Hepatocyte (in vitro differentiated cells): ENCODE results near the gene FRMD3. TPM values are rescaled to one million over a fixed set of nuclear protein-coding genes. Genes with fewer than 3 reads are reported as not detected.

Source experiments
- DNase-seq: peaks from one replicate; pipeline ENCODE4 v3.0.0-alpha.2; 2016; ENCODE audit warnings: low spot score
- H2AFZ ChIP-seq: fragments of 200-600 bp; sonication (generic); 2 replicates; pipeline ENCODE4 v1.6.0; 2016; ENCODE audit warnings: antibody characterized with exemption, mild to moderate bottlenecking
- H3K27ac ChIP-seq: fragments of 200-600 bp; sonication (generic); 2 replicates; pipeline ENCODE4 v1.5.1; 2016; ENCODE audit warnings: mild to moderate bottlenecking
- H3K27me3 ChIP-seq: fragments of 200-600 bp; sonication (generic); 2 replicates; pipeline ENCODE4 v1.6.1; 2016
- H3K36me3 ChIP-seq: fragments of 200-600 bp; sonication (generic); replicated peaks from 2 replicates; pipeline ENCODE4 v1.5.1; 2016; ENCODE audit warnings: low read depth; ENCODE audit not compliant: insufficient read depth
- H3K4me1 ChIP-seq: fragments of 200-600 bp; sonication (generic); 2 replicates; pipeline ENCODE4 v1.5.1; 2016; ENCODE audit warnings: mild to moderate bottlenecking, moderate library complexity; ENCODE audit not compliant: insufficient read depth
- H3K4me2 ChIP-seq: fragments of 200-600 bp; sonication (generic); 2 replicates; pipeline ENCODE4 v1.6.0; 2016
- H3K4me3 ChIP-seq: fragments of 200-600 bp; sonication (generic); 2 replicates; pipeline ENCODE4 v1.5.1; 2016; ENCODE audit warnings: mild to moderate bottlenecking
- H3K79me2 ChIP-seq: fragments of 200-600 bp; sonication (generic); 2 replicates; pipeline ENCODE4 v1.6.0; 2017; ENCODE audit warnings: mild to moderate bottlenecking
- H3K9me2 ChIP-seq: fragments of 200-600 bp; sonication (generic); replicated peaks from 2 replicates; pipeline ENCODE4 v1.6.0; 2017; ENCODE audit warnings: mild to moderate bottlenecking; ENCODE audit not compliant: insufficient read depth
- H3K9me3 ChIP-seq: fragments of 200-600 bp; sonication (generic); 2 replicates; pipeline ENCODE4 v1.5.1; 2016; ENCODE audit warnings: low read depth, mild to moderate bottlenecking
- H4K20me1 ChIP-seq: fragments of 200-600 bp; sonication (generic); 2 replicates; pipeline ENCODE4 v1.6.0; 2016; ENCODE audit warnings: mild to moderate bottlenecking; ENCODE audit not compliant: insufficient read depth, poor library complexity, severe bottlenecking
- CTCF ChIP-seq: fragments of 200-600 bp; sonication (generic); IDR thresholded peaks from 2 replicates; pipeline ENCODE4 v1.5.1; 2016; ENCODE audit warnings: antibody characterized with exemption, mild to moderate bottlenecking; ENCODE audit not compliant: poor library complexity
- EZH2 ChIP-seq: fragments of 200-600 bp; sonication (generic); IDR thresholded peaks from 2 replicates; pipeline ENCODE4 v1.6.1; 2016; ENCODE audit warnings: antibody characterized with exemption, mild to moderate bottlenecking, borderline replicate concordance
- EZH2phosphoT487 ChIP-seq: fragments of 200-600 bp; sonication (generic); IDR thresholded peaks from one replicate; pipeline ENCODE4 v1.6.1; 2018; ENCODE audit warnings: antibody characterized with exemption, mild to moderate bottlenecking, low read depth, moderate library complexity; ENCODE audit not compliant: unreplicated experiment, severe bottlenecking
- WGBS: methylation state at CpG from one replicate; pipeline ENCODE4 v1.1.6; 2016; ENCODE audit warnings: low lambda C conversion rate; ENCODE audit errors: missing lambda C conversion rate; 5-methylcytosine and 5-hydroxymethylcytosine counted together
- polyA plus RNA-seq: library from polyadenylated mRNA; unstranded; fragments of >200 nt; fragmentation: Nextera tagmentation; extraction: Ambion mirVana; gene quantifications from 2 replicates; pipeline ENCODE4 v1.2.1, GENCODE V29; 2016
- total RNA-seq: library from RNA; depleted of rRNA; stranded (reverse); fragments of >200 nt; gene quantifications from 2 replicates; pipeline ENCODE4 v1.2.3, GENCODE V29; 2014

FRMD3 gene
- total and polyA plus RNA-seq, 2 experiments from 2014 or later: 3.9 to 7.0 TPM

GRCh38 chr9:83219924-83220438 lies 318.2 kb downstream of the FRMD3 start:
- no peaks in the 10 kb centered on the region for H3K9me3 ChIP-seq
- no peak for TF ChIP-seq EZH2
- peak; percentile 39 for DNase-seq
- H2AFZ ChIP-seq: peak overlapping the region; percentile 79
- peak overlapping the region; percentile 72 for H3K27ac ChIP-seq
- peak overlapping the region; percentile 76 for H3K4me3 ChIP-seq
- no peaks in the 10 kb centered on the region for H3K79me2 ChIP-seq
- WGBS: 29% methylated on average over 12 of the region's 12 CpGs
- H3K27me3 ChIP-seq: no peaks in the 10 kb centered on the region
- H4K20me1 ChIP-seq: no peaks in the 10 kb centered on the region
- H3K36me3 ChIP-seq: no peaks in the 10 kb centered on the region
- peak overlapping the region; percentile 83 for H3K4me2 ChIP-seq
- peaks cover 14% of the 10 kb centered on the region for H3K4me1 ChIP-seq
- no peaks in the 10 kb centered on the region for H3K9me2 ChIP-seq

- peak; percentile 91 for DNase-seq
- Histone ChIP-seq H3K27ac (peak overlapping the region; percentile 72), H4K20me1 (no peaks in the 10 kb centered on the region), H3K79me2 (no peaks in the 10 kb centered on the region), H2AFZ (peak overlapping the region; percentile 79), H3K4me1 (peaks cover 14% of the 10 kb centered on the region), H3K27me3 (no peaks in the 10 kb centered on the region), H3K9me3 (no peaks in the 10 kb centered on the region), H3K4me2 (peak overlapping the region; percentile 83), H3K9me2 (no peaks in the 10 kb centered on the region), H3K4me3 (peak overlapping the region; percentile 76), H3K36me3 (no peaks in the 10 kb centered on the region)
- 2% methylated on average over 40 of the region's 40 CpGs for WGBS
- TF ChIP-seq CTCF (peak; percentile 70), EZH2 (no peak)
These were observed 318.9 kb downstream of the FRMD3 start for GRCh38 chr9:83219154-83219923.

- 75% methylated on average over 11 of the region's 11 CpGs for WGBS
- H4K20me1 ChIP-seq: no peaks in the 10 kb centered on the region
- no peaks in the 10 kb centered on the region for H3K27me3 ChIP-seq
- peak overlapping the region; percentile 83 for H3K4me2 ChIP-seq
- H3K4me3 ChIP-seq: peak overlapping the region; percentile 76
- peak overlapping the region; percentile 79 for H2AFZ ChIP-seq
- DNase-seq: no peak
- no peak overlapping the region for H3K27ac ChIP-seq
- H3K36me3 ChIP-seq: no peaks in the 10 kb centered on the region
- H3K79me2 ChIP-seq: no peaks in the 10 kb centered on the region
- H3K9me2 ChIP-seq: no peaks in the 10 kb centered on the region
- TF ChIP-seq EZH2: no peak
- no peak for TF ChIP-seq EZH2phosphoT487
- TF ChIP-seq CTCF: no peak
- no peaks in the 10 kb centered on the region for H3K9me3 ChIP-seq
- H3K4me1 ChIP-seq: peaks cover 14% of the 10 kb centered on the region
These were observed 319.6 kb downstream of the FRMD3 start for GRCh38 chr9:83218411-83219090.

GRCh38 chr9:83209188-83209731 lies 328.9 kb downstream of the FRMD3 start:
- no peaks in the 10 kb centered on the region for H3K36me3 ChIP-seq
- no peaks in the 10 kb centered on the region for H3K27me3 ChIP-seq
- no peaks in the 10 kb centered on the region for H3K9me3 ChIP-seq
- H3K4me2 ChIP-seq: no peak overlapping the region
- H3K9me2 ChIP-seq: no peaks in the 10 kb centered on the region
- no peak overlapping the region for H3K4me3 ChIP-seq
- WGBS: 97% methylated on average over 3 of the region's 3 CpGs
- DNase-seq: no peak
- H2AFZ ChIP-seq: no peak overlapping the region
- TF ChIP-seq EZH2 (no peak), EZH2phosphoT487 (no peak), CTCF (no peak)
- no peaks in the 10 kb centered on the region for H3K4me1 ChIP-seq
- H3K27ac ChIP-seq: no peak overlapping the region
- no peaks in the 10 kb centered on the region for H3K79me2 ChIP-seq
- H4K20me1 ChIP-seq: no peaks in the 10 kb centered on the region
